SK-N-SH treated with all-trans-retinoic acid at 6 μM for 48 hours (cell line): Measurements from ENCODE around the gene LMAN2.

Experiments used
- ATAC-seq: fragments of 200-7000 bp; cut with Tn5 transposase; 3 replicates; pipeline ENCODE4 v1.9.1; 2020; ENCODE audit warnings: mild to moderate bottlenecking, moderate library complexity
- ARNTL ChIP-seq: fragments of 450-650 bp; formaldehyde crosslinking; IDR thresholded peaks from 2 replicates; pipeline ENCODE4 v1.5.0; 2020; ENCODE audit warnings: low read depth, mild to moderate bottlenecking, moderate library complexity, borderline replicate concordance
- BACH2 ChIP-seq: fragments of 250-450 bp; sonication (Bioruptor Pico); IDR thresholded peaks from 2 replicates; pipeline ENCODE4 v1.9.0; 2021; ENCODE audit warnings: mild to moderate bottlenecking, borderline replicate concordance
- CSDC2 ChIP-seq: fragments of 250-450 bp; sonication (Bioruptor Pico); IDR thresholded peaks from 2 replicates; pipeline ENCODE4 v1.5.0; 2020; ENCODE audit warnings: mild to moderate bottlenecking, moderate library complexity
- CSRNP3 ChIP-seq: fragments of 250-450 bp; sonication (Bioruptor Pico); IDR thresholded peaks from 2 replicates; pipeline ENCODE4 v1.5.1; 2021; ENCODE audit warnings: mild to moderate bottlenecking, moderate library complexity
- ESRRG ChIP-seq: fragments of 250-450 bp; sonication (Bioruptor Pico); IDR thresholded peaks from 2 replicates; pipeline ENCODE4 v1.6.1; 2021; ENCODE audit warnings: mild to moderate bottlenecking
- GLIS3 ChIP-seq: fragments of 250-450 bp; sonication (Bioruptor Pico); IDR thresholded peaks from 2 replicates; pipeline ENCODE4 v1.5.0; 2020; ENCODE audit warnings: mild to moderate bottlenecking, moderate library complexity
- ISL1 ChIP-seq: fragments of 250-450 bp; sonication (Bioruptor Pico); IDR thresholded peaks from 2 replicates; pipeline ENCODE4 v2.1.2; 2022; ENCODE audit warnings: mild to moderate bottlenecking, moderate library complexity
- OSR1 ChIP-seq: fragments of 250-450 bp; sonication (Bioruptor Pico); IDR thresholded peaks from 2 replicates; pipeline ENCODE4 v1.8.0; 2022; ENCODE audit warnings: moderate library complexity, mild to moderate bottlenecking, inconsistent platforms
- PPARA ChIP-seq: fragments of 250-450 bp; sonication (Bioruptor Pico); IDR thresholded peaks from 2 replicates; pipeline ENCODE4 v1.5.0; 2020; ENCODE audit warnings: mild to moderate bottlenecking, borderline replicate concordance
- RARB ChIP-seq: fragments of 250-450 bp; sonication (Bioruptor Pico); IDR thresholded peaks from 2 replicates; pipeline ENCODE4 v1.8.0; 2021; ENCODE audit warnings: mild to moderate bottlenecking, moderate library complexity
- SNAI2 ChIP-seq: fragments of 250-450 bp; sonication (Bioruptor Pico); IDR thresholded peaks from 2 replicates; pipeline ENCODE4 v1.5.0; 2020; ENCODE audit warnings: mild to moderate bottlenecking, moderate library complexity
- TCF4 ChIP-seq: fragments of 250-450 bp; sonication (Bioruptor Pico); IDR thresholded peaks from 2 replicates; pipeline ENCODE4 v1.8.0; 2021; ENCODE audit warnings: mild to moderate bottlenecking, moderate library complexity, borderline replicate concordance
- TOX ChIP-seq: fragments of 250-450 bp; sonication (Bioruptor Pico); IDR thresholded peaks from 2 replicates; pipeline ENCODE4 v1.8.0; 2021; ENCODE audit warnings: mild to moderate bottlenecking, moderate library complexity, borderline replicate concordance
- TSHZ2 ChIP-seq: fragments of 250-450 bp; sonication (Bioruptor Pico); IDR thresholded peaks from 2 replicates; pipeline ENCODE4 v1.5.0; 2020; ENCODE audit warnings: mild to moderate bottlenecking, moderate library complexity
- ZC3H10 ChIP-seq: fragments of 250-450 bp; sonication (Bioruptor Pico); IDR thresholded peaks from 2 replicates; pipeline ENCODE4 v1.5.1; 2021; ENCODE audit warnings: mild to moderate bottlenecking, moderate library complexity
- ZFP3 ChIP-seq: fragments of 250-450 bp; sonication (Bioruptor Pico); IDR thresholded peaks from 2 replicates; pipeline ENCODE4 v1.5.0; 2020; ENCODE audit warnings: mild to moderate bottlenecking, moderate library complexity
- ZFP30 ChIP-seq: fragments of 450-650 bp; formaldehyde crosslinking; IDR thresholded peaks from 2 replicates; pipeline ENCODE4 v1.5.0; 2022; ENCODE audit warnings: mild to moderate bottlenecking, moderate library complexity
- ZNF565 ChIP-seq: fragments of 450-650 bp; formaldehyde crosslinking; conservative IDR thresholded peaks from 2 replicates; pipeline ENCODE4 v1.5.0; 2020; ENCODE audit warnings: low read depth, mild to moderate bottlenecking, moderate library complexity
- ZNF70 ChIP-seq: fragments of 450-650 bp; formaldehyde crosslinking; IDR thresholded peaks from 2 replicates; pipeline ENCODE4 v1.5.0; 2020; ENCODE audit warnings: mild to moderate bottlenecking, moderate library complexity
- ZNF8 ChIP-seq: fragments of 450-650 bp; formaldehyde crosslinking; IDR thresholded peaks from 2 replicates; pipeline ENCODE4 v1.5.0; 2020; ENCODE audit warnings: mild to moderate bottlenecking, moderate library complexity
- TF ChIP-seq, protein P1 (sequence below): fragments of 250-450 bp; sonication (Bioruptor Pico); IDR thresholded peaks from 2 replicates; pipeline ENCODE4 v1.5.1; 2020; ENCODE audit warnings: low read depth, mild to moderate bottlenecking, moderate library complexity
- TF ChIP-seq, protein P2 (sequence below): fragments of 250-450 bp; sonication (Bioruptor Pico); IDR thresholded peaks from 2 replicates; pipeline ENCODE4 v1.8.0; 2020; ENCODE audit warnings: mild to moderate bottlenecking, moderate library complexity, borderline replicate concordance
- TF ChIP-seq, protein P3 (sequence below): fragments of 250-450 bp; sonication (Bioruptor Pico); IDR thresholded peaks from 2 replicates; pipeline ENCODE4 v1.8.0; 2021; ENCODE audit warnings: low read depth, mild to moderate bottlenecking, moderate library complexity, borderline replicate concordance

The LMAN2 gene

DNA sequence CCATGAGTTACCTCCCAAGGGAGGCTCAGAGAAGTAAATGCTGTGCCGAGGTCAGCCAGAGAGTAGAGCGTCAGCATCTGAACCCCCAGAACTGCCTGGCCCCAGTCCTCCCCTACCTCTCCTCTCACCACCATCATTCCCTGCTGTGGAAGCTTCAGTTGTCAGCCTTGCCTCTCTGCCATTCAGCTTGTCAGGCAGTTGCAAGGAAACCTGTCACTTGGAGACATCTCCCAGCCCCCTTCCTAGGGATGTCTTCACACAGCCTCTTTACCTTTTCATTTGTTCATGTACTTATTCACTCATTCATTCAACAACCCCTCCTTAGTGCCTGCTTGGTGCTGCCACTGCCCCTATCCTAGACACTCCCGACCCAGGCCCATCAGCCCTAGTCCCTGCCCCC is 8.4 kb upstream of the LMAN2 start:
- TF ChIP-seq CSDC2 (no peak), PPARA (CRISPR knock-in tag) (no peak), CSRNP3 (CRISPR knock-in tag) (no peak), ZFP3 (CRISPR knock-in tag) (no peak), ZNF70 (CRISPR knock-in tag) (no peak), ZNF8 (CRISPR knock-in tag) (no peak), SNAI2 (CRISPR knock-in tag) (no peak), ZC3H10 (CRISPR knock-in tag) (no peak), RARB (no peak), OSR1 (no peak), ZFP30 (CRISPR knock-in tag) (no peak), BACH2 (no peak), GLIS3 (CRISPR knock-in tag) (no peak), TCF4 (CRISPR knock-in tag) (no peak), ZNF565 (CRISPR knock-in tag) (no peak), ESRRG (CRISPR knock-in tag) (no peak), ISL1 (CRISPR knock-in tag) (no peak)
- TF ChIP-seq, protein P1, sequence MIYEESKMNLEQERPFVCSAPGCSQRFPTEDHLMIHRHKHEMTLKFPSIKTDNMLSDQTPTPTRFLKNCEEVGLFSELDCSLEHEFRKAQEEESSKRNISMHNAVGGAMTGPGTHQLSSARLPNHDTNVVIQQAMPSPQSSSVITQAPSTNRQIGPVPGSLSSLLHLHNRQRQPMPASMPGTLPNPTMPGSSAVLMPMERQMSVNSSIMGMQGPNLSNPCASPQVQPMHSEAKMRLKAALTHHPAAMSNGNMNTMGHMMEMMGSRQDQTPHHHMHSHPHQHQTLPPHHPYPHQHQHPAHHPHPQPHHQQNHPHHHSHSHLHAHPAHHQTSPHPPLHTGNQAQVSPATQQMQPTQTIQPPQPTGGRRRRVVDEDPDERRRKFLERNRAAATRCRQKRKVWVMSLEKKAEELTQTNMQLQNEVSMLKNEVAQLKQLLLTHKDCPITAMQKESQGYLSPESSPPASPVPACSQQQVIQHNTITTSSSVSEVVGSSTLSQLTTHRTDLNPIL: no peak
- TF ChIP-seq, all 23 proteins: peak for 0
- no peak for ATAC-seq

- ATAC-seq: no peak
- TF ChIP-seq CSDC2 (no peak), RARB (no peak), TSHZ2 (CRISPR knock-in tag) (no peak), ARNTL (CRISPR knock-in tag) (no peak), SNAI2 (CRISPR knock-in tag) (no peak), TOX (no peak), ESRRG (CRISPR knock-in tag) (no peak), CSRNP3 (CRISPR knock-in tag) (no peak), TCF4 (CRISPR knock-in tag) (no peak)
- TF ChIP-seq, protein P2, sequence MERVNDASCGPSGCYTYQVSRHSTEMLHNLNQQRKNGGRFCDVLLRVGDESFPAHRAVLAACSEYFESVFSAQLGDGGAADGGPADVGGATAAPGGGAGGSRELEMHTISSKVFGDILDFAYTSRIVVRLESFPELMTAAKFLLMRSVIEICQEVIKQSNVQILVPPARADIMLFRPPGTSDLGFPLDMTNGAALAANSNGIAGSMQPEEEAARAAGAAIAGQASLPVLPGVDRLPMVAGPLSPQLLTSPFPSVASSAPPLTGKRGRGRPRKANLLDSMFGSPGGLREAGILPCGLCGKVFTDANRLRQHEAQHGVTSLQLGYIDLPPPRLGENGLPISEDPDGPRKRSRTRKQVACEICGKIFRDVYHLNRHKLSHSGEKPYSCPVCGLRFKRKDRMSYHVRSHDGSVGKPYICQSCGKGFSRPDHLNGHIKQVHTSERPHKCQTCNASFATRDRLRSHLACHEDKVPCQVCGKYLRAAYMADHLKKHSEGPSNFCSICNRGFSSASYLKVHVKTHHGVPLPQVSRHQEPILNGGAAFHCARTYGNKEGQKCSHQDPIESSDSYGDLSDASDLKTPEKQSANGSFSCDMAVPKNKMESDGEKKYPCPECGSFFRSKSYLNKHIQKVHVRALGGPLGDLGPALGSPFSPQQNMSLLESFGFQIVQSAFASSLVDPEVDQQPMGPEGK (CRISPR knock-in tag): no peak
- TF ChIP-seq, protein P3, sequence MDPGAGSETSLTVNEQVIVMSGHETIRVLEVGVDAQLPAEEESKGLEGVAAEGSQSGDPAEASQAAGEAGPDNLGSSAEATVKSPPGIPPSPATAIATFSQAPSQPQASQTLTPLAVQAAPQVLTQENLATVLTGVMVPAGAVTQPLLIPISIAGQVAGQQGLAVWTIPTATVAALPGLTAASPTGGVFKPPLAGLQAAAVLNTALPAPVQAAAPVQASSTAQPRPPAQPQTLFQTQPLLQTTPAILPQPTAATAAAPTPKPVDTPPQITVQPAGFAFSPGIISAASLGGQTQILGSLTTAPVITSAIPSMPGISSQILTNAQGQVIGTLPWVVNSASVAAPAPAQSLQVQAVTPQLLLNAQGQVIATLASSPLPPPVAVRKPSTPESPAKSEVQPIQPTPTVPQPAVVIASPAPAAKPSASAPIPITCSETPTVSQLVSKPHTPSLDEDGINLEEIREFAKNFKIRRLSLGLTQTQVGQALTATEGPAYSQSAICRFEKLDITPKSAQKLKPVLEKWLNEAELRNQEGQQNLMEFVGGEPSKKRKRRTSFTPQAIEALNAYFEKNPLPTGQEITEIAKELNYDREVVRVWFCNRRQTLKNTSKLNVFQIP (CRISPR knock-in tag): no peak
- TF ChIP-seq, protein P1: no peak
Measured at GRCh38 chr5:177359451-177359851, 8.0 kb upstream of the LMAN2 start.
